Endothelial cell of umbilical vein (primary cell): Measurements from ENCODE around the gene EIF3I. TPM values are rescaled to one million over a fixed set of nuclear protein-coding genes. Genes with fewer than 3 reads are reported as not detected.
A peak's percentile ranks its signal among the peaks of the same experiment; 100 is the strongest.

Source experiments
- BruUV-seq: library from RNA; stranded (reverse); fragments of 400-500 nt; replicated peaks from 2 replicates; lab custom pipeline; 2021; lab: Mats Ljungman, UMichigan
- CTCF ChIA-PET: fragments of 300-600, 350-600 bp; sonication (Branson Sonifier 250); formaldehyde crosslinking; loops from one replicate; lab custom pipeline; 2021; ENCODE audit warnings: antibody characterized with exemption, inconsistent platforms; lab: Charles Lee
- POLR2A ChIA-PET: fragments of 300-600, 350-600 bp; sonication (Branson Sonifier 250); formaldehyde crosslinking; loops from one replicate; lab custom pipeline; 2021; ENCODE audit warnings: antibody characterized with exemption, inconsistent platforms; lab: Charles Lee
- DNase-seq: peaks from one replicate; pipeline ENCODE4 v3.0.0-alpha.2; 2011; ENCODE audit warnings: low read depth, low spot score
- FAIRE-seq: peaks from 2 replicates; lab custom pipeline; 2011; peaks lifted over from hg19 to GRCh38; lab: Jason Lieb, UNC
- H2AFZ ChIP-seq: 2 replicates; pipeline ENCODE4 v1.6.0; 2012; ENCODE audit warnings: low read depth, low read length, control low read depth, inconsistent platforms
- H3K27ac ChIP-seq: 2 replicates; pipeline ENCODE4 v1.5.1; 2011; ENCODE audit warnings: low read depth, mild to moderate bottlenecking, control low read depth, low read length, moderate library complexity; ENCODE audit not compliant: insufficient read depth
- H3K27me3 ChIP-seq, 2 experiments: 2 replicates each; pipeline versions ENCODE4 v1.6.0 to v1.6.1; 2011; ENCODE audit warnings: low read length in 2 of 2, mixed read lengths in 1 of 2; ENCODE audit not compliant: control insufficient read depth in 2 of 2, insufficient read depth in 2 of 2
- H3K36me3 ChIP-seq, 2 experiments: 2 replicates in 1 of 2; 3 replicates in 1 of 2; pipeline ENCODE4 v1.5.1; 2011; ENCODE audit warnings: low read length in 2 of 2, mild to moderate bottlenecking in 1 of 2, moderate library complexity in 1 of 2; ENCODE audit not compliant: control insufficient read depth in 2 of 2, insufficient read depth in 2 of 2; ENCODE audit errors: extremely low read depth in 1 of 2
- H3K4me1 ChIP-seq: 3 replicates; pipeline ENCODE4 v1.5.1; 2011; ENCODE audit warnings: mild to moderate bottlenecking, low read length; ENCODE audit not compliant: control insufficient read depth, insufficient read depth; ENCODE audit errors: extremely low read depth
- H3K4me2 ChIP-seq: 2 replicates; pipeline ENCODE4 v1.6.1; 2011; ENCODE audit warnings: low read length, control low read depth, mixed read lengths; ENCODE audit not compliant: insufficient read depth
- H3K4me3 ChIP-seq, 3 experiments: fragments of 200-600 bp in 1 of 3; sonication (generic), shearing (Covaris generic) in 1 of 3; replicated peaks in 1 of 3; 2 replicates each; pipeline ENCODE4 v1.5.1; 2011 to 2016; ENCODE audit warnings: control low read depth in 3 of 3, low read length in 3 of 3, mild to moderate bottlenecking in 2 of 3, inconsistent platforms in 1 of 3, low read depth in 1 of 3, moderate library complexity in 1 of 3; ENCODE audit not compliant: insufficient read depth in 1 of 3
- H3K79me2 ChIP-seq: 2 replicates; pipeline ENCODE4 v1.6.0; 2012; ENCODE audit warnings: low read length, inconsistent platforms; ENCODE audit not compliant: control insufficient read depth, insufficient read depth
- H3K9ac ChIP-seq: replicated peaks from 2 replicates; pipeline ENCODE3; 2011; ENCODE audit warnings: low read length, control low read depth; ENCODE audit not compliant: insufficient read depth; ENCODE audit errors: extremely low read depth
- H3K9me1 ChIP-seq: replicated peaks from 3 replicates; pipeline ENCODE4 v1.6.0; 2011; ENCODE audit warnings: mild to moderate bottlenecking, low read length; ENCODE audit not compliant: control insufficient read depth, insufficient read depth; ENCODE audit errors: extremely low read depth
- H3K9me3 ChIP-seq: replicated peaks from 2 replicates; pipeline ENCODE4 v1.5.1; 2012; ENCODE audit warnings: low read length, inconsistent platforms; ENCODE audit not compliant: control insufficient read depth, insufficient read depth
- H4K20me1 ChIP-seq: replicated peaks from 2 replicates; pipeline ENCODE3; 2011; ENCODE audit warnings: mild to moderate bottlenecking, low read length; ENCODE audit not compliant: control insufficient read depth, insufficient read depth; ENCODE audit errors: extremely low read depth
- EZH2 ChIP-seq: IDR thresholded peaks from 2 replicates; pipeline ENCODE4 v1.6.1; 2012; ENCODE audit warnings: borderline replicate concordance, low read depth, mild to moderate bottlenecking, moderate library complexity, low read length, inconsistent platforms; ENCODE audit not compliant: severe bottlenecking
- FOS ChIP-seq: IDR thresholded peaks from 2 replicates; pipeline ENCODE4 v1.6.1; 2011; ENCODE audit warnings: mild to moderate bottlenecking, low read length, moderate library complexity, borderline replicate concordance; ENCODE audit not compliant: insufficient read depth
- GATA2 ChIP-seq: IDR thresholded peaks from 2 replicates; pipeline ENCODE4 v1.7.0; 2011; ENCODE audit warnings: low read depth, mild to moderate bottlenecking, moderate library complexity, mixed read lengths, low read length; ENCODE audit not compliant: insufficient read length, insufficient read depth
- JUN ChIP-seq: IDR thresholded peaks from 2 replicates; pipeline ENCODE4 v1.6.1; 2011; ENCODE audit warnings: borderline replicate concordance, low read depth; ENCODE audit not compliant: insufficient read length, insufficient read depth
- MYC ChIP-seq: IDR thresholded peaks from one replicate; pipeline ENCODE4 v1.6.1; 2011; ENCODE audit warnings: mild to moderate bottlenecking, low read depth, low read length
- POLR2A ChIP-seq: IDR thresholded peaks from 2 replicates; pipeline ENCODE4 v1.6.1; 2012; ENCODE audit warnings: low read depth, mild to moderate bottlenecking, control low read depth, low read length
- POLR2AphosphoS5 ChIP-seq: IDR thresholded peaks from 2 replicates; pipeline ENCODE4 v1.6.1; 2012; ENCODE audit warnings: low read depth, mild to moderate bottlenecking, control low read depth, low read length, moderate library complexity; ENCODE audit not compliant: insufficient read depth
- dilution Hi-C: fragments of 300-500 bp; cut with MboI; formaldehyde crosslinking; loops from one replicate; pipeline ENCODE4 v1.15.0; 2019; ENCODE audit warnings: low sequenced_read_pairs; ENCODE audit not compliant: extremely low pct_ligation_motif_present
- intact Hi-C: fragments of 100-400 bp; cut with micrococcal nuclease; formaldehyde crosslinking; loops from one replicate; pipeline ENCODE4 v1.10.0; 2022
- polyA plus RNA-seq, 4 experiments: library from polyadenylated mRNA; depleted of rRNA in 3 of 4; stranded (reverse) in 3 of 4; unstranded in 1 of 4; fragments of >200 nt; gene quantifications; 2 replicates each; pipeline versions ENCODE4 v1.2.1 to v1.2.3, GENCODE V29; 2011 to 2012; ENCODE audit warnings: missing spikeins in 1 of 4
- total RNA-seq: library from RNA; stranded (reverse); gene quantifications from 2 replicates; pipeline ENCODE4 v1.2.3, GENCODE V29; 2021
- TF ChIP-seq, protein P1 (sequence below), 2 donors: IDR thresholded peaks; 1 replicate in 1 of 2; 2 replicates in 1 of 2; pipeline ENCODE4 v1.5.1; 2011; ENCODE audit warnings: low read length in 2 of 2, mild to moderate bottlenecking in 2 of 2, moderate library complexity in 2 of 2, control low read depth in 1 of 2, inconsistent platforms in 1 of 2, low read depth in 1 of 2; ENCODE audit not compliant: insufficient read depth in 1 of 2; ENCODE audit errors: extremely low read depth in 1 of 2
- TF ChIP-seq, protein P2 (sequence below): IDR thresholded peaks from 2 replicates; pipeline ENCODE4 v1.6.1; 2011; ENCODE audit not compliant: insufficient read depth, insufficient read length

The EIF3I gene
- total and polyA plus RNA-seq, 2 donors (not counting 3 experiments of a cell fraction or from before 2014, with no cell fraction given): 186 to 331 TPM

DNA sequence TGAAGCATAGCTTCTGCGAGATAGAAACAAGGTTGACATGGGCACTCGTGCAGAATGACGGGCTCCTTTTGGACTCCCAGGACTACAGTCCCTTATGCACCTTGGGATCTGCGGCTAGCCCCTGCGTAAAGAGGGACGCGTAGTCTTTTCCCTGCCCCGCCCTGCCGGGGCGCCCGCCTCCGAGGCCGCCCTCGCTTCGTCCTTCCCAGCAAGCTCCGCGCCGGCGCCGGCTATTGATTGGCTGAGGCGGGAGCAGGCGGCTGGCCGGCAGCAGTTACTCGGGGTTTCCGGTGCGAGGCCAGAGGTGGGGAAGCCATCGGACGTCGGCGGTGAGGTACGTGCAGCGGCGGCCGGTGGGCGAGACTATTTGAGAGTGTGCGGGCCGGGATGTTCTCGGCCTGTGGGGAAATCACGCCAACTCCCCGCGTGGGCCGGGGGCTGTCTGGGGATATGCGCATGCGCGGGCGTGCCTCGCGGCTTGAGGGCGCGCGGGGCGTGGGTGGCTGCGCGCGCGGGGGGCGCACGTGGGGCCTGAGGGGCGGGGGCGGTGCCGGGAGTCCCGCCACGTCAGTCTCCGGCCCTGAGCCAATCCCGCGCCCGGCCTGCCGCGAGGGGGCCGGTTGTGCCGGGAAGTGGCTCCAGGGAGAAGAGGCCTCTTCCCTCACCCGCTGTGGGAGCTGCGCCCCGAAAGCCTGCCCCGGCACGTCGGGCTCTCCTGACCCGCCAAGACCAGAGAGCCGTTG lies 42.6 kb upstream of the EIF3I start, which contains the start of gene TXLNA:
Gene TXLNA (plus strand): TSS at position 233 of the 743 bp plus-strand sequence. CDS start 671 bp downstream, outside the sequence.
- Histone ChIP-seq H2AFZ (peak within 1 kb of the TSS; percentile 83), H3K27ac (peak within 1 kb of the TSS; percentile 88), H3K9me3 (no peaks in the 10 kb centered on the region), H3K9ac (peak within 1 kb of the TSS; percentile 95), H3K36me3 (peaks cover 5 to 12% of the 10 kb centered on the region in 2 experiments), H3K27me3 (no peaks in the 10 kb centered on the region), H3K79me2 (peaks cover 39% of the 10 kb centered on the region), H3K4me2 (peak within 1 kb of the TSS; percentile 96), H4K20me1 (no peaks in the 10 kb centered on the region), H3K4me1 (peaks cover 22% of the 10 kb centered on the region), H3K9me1 (no peaks in the 10 kb centered on the region), H3K4me3 (peak within 1 kb of the TSS; percentile 53 to 90 (median 89))
- ChIA-PET POLR2A (interaction anchor here (0.6 to 2.5 kb wide), 8 partner anchors 15 to 197 kb away, joined by 3 to 9 read pairs (median 4); partner anchors contain the start of genes CCDC28B, KHDRBS1, KPNA6 and MARCKSL1), CTCF (interaction anchor here (0.5 to 2.3 kb wide), 6 partner anchors 14 to 136 kb away, joined by 3 to 13 read pairs (median 3); partner anchors contain the start of gene KPNA6)
- intact Hi-C loops: loop anchor here (1.0 to 2.0 kb wide), 4 partner anchors 21 to 107 kb away; partner anchors contain the start of genes CCDC28B, KPNA6 and TMEM39B
- dilution Hi-C loops: no loop called here
- TF ChIP-seq JUN (no peak), MYC (no peak), EZH2 (no peak), GATA2 (no peak), FOS (no peak), POLR2A (peak; percentile 78), POLR2AphosphoS5 (peak; percentile 51)
- TF ChIP-seq, protein P1, sequence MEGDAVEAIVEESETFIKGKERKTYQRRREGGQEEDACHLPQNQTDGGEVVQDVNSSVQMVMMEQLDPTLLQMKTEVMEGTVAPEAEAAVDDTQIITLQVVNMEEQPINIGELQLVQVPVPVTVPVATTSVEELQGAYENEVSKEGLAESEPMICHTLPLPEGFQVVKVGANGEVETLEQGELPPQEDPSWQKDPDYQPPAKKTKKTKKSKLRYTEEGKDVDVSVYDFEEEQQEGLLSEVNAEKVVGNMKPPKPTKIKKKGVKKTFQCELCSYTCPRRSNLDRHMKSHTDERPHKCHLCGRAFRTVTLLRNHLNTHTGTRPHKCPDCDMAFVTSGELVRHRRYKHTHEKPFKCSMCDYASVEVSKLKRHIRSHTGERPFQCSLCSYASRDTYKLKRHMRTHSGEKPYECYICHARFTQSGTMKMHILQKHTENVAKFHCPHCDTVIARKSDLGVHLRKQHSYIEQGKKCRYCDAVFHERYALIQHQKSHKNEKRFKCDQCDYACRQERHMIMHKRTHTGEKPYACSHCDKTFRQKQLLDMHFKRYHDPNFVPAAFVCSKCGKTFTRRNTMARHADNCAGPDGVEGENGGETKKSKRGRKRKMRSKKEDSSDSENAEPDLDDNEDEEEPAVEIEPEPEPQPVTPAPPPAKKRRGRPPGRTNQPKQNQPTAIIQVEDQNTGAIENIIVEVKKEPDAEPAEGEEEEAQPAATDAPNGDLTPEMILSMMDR (IDR thresholded peaks at IDR 0.05; ENCODE audit: extremely low read depth in 1 of 2, insufficient read depth in 1 of 2, low read depth in 1 of 2, low read length in 2 of 2): peak in 1 of 2 donors; percentile 29
- TF ChIP-seq, protein P2, sequence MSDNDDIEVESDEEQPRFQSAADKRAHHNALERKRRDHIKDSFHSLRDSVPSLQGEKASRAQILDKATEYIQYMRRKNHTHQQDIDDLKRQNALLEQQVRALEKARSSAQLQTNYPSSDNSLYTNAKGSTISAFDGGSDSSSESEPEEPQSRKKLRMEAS: no peak
- FAIRE-seq: peak; percentile 89
- BruUV-seq: no TSS peak
- DNase-seq: peak; percentile 94
